GM20000 (cell line): ENCODE measurements around the gene PDLIM7.

ENCODE experiments used
- DNase-seq: peaks from one replicate; pipeline ENCODE4 v3.0.0; 2012; ENCODE audit warnings: low spot score
- TF ChIP-seq, protein P1 (sequence below): IDR thresholded peaks from 2 replicates; pipeline ENCODE4 v1.5.1; 2012; ENCODE audit warnings: mild to moderate bottlenecking, control low read depth; ENCODE audit errors: extremely low read depth, missing control alignments

Gene PDLIM7

GRCh38 chr5:177459819-177460628 lies 37.4 kb downstream of the PDLIM7 start:
- TF ChIP-seq, protein P1, sequence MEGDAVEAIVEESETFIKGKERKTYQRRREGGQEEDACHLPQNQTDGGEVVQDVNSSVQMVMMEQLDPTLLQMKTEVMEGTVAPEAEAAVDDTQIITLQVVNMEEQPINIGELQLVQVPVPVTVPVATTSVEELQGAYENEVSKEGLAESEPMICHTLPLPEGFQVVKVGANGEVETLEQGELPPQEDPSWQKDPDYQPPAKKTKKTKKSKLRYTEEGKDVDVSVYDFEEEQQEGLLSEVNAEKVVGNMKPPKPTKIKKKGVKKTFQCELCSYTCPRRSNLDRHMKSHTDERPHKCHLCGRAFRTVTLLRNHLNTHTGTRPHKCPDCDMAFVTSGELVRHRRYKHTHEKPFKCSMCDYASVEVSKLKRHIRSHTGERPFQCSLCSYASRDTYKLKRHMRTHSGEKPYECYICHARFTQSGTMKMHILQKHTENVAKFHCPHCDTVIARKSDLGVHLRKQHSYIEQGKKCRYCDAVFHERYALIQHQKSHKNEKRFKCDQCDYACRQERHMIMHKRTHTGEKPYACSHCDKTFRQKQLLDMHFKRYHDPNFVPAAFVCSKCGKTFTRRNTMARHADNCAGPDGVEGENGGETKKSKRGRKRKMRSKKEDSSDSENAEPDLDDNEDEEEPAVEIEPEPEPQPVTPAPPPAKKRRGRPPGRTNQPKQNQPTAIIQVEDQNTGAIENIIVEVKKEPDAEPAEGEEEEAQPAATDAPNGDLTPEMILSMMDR = no peak
- no peak for DNase-seq

DNA sequence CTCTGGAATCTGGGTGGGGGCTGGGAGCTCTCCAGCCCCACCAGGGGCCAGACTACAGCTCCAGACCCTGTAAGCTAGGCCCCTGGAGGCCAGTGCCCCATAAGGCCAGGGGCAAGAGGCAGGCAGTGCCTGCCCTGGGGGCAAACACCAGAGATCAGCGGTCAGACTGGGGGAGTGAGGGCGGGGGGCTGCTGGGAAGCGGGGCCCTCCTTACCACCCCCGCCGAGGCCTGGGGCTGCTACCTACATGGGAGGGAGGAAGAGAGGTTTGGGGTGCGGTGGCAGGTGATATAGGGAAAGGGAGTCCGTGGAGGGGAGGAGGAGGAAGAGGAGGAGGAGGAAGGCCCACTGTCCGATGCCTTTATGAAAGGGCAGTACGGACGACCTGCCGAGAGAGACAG lies 38.0 kb downstream of the PDLIM7 start:
- DNase-seq = no peak
- TF ChIP-seq, protein P1 = no peak

GRCh38 chr5:177458912-177459350 lies 38.5 kb downstream of the PDLIM7 start:
- TF ChIP-seq, protein P1 = no peak
- DNase-seq = no peak

- DNase-seq = no peak
- TF ChIP-seq, protein P1 = no peak
Measured at GRCh38 chr5:177457852-177458681, 39.3 kb downstream of the PDLIM7 start.

GRCh38 chr5:177456976-177457851 lies 40.2 kb downstream of the PDLIM7 start:
- TF ChIP-seq, protein P1 = no peak
- peak; percentile 94 for DNase-seq

GRCh38 chr5:177456591-177456964 lies 40.8 kb downstream of the PDLIM7 start:
- no peak for DNase-seq
- TF ChIP-seq, protein P1 = no peak
